ENCODE results near the gene TPPP. TPM values are rescaled to one million over a fixed set of nuclear protein-coding genes. Genes with fewer than 3 reads are reported as not detected.
A peak's percentile ranks its signal among the peaks of the same experiment; 100 is the strongest.

The TPPP gene
- total and polyA plus RNA-seq, 2 of the 13 experiments (the other 11 are each of a cell fraction or from before 2014, with no cell fraction given): 0.07 TPM; not detected in 1

DNA sequence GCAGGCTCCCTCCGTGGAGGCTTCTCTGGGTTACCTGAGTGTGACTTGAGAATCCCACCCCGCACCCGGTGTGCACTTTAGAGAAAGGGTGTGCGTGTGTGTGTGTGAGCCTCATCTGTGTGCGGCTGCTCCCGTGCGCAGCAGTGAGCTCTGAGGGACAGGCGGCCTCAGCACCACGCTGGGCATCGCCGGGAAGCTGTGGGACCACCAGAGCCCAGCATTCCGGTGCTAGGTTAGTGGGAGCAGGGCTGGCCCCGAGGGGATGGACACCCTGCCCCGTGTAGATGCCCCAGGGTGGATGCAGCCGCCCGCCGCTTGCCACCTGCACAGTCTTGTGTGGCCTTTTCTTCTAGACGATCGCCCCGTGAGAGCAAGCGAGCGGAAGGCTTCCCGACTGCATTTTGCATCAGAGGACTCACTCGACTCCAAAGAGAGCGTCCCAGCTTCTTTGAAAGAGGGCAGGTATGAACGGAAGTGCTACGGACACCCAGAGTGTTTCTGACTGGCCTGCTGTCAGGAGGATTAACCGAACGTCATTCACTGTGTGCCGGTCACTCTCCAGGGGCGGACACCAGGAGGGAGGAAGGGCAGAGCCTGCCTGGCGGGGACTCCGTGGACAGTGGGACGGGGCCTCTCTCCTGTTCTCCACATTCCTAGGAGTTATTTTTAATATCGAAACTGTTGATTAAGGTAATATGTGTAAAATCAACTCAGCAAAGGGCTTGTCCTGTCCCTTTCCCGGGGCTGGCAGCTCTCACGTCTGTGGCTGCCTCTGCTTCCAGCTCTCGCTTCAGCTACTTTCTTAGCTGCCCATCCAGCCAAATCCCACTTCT lies 68.8 kb downstream of the TPPP start:
- no peak for TF ChIP-seq ZNF790 (CRISPR knock-in tag; IDR thresholded peaks at IDR 0.05; ENCODE audit: borderline replicate concordance)
- TF ChIP-seq RARA (CRISPR knock-in tag; IDR thresholded peaks at IDR 0.05): no peak
- no peak for TF ChIP-seq ZNF317 (CRISPR knock-in tag; IDR thresholded peaks at IDR 0.05)
- TF ChIP-seq SALL1 (CRISPR knock-in tag; IDR thresholded peaks at IDR 0.05): no peak
- peak; percentile 3 for TF ChIP-seq AGO2 (optimal IDR thresholded peaks at IDR 0.05; ENCODE audit: low read depth, low read length)
- 97% methylated on average over 22 of the region's 38 CpGs for WGBS (ENCODE audit: low lambda C conversion rate)
- peaks cover 15 to 82% of the 10 kb centered on the region in 2 experiments; a peak in 4 of 5 replicates for H3K36me3 ChIP-seq (replicated peaks in 1 of 2; ENCODE audit: control insufficient read depth in 1 of 2, insufficient read depth in 2 of 2, low read length in 2 of 2)
- BruUV-seq (replicated peaks): no TSS peak
- no peak overlapping the region for H2AFZ ChIP-seq (ENCODE audit: low read length)
- in situ Hi-C loops (cut with HindIII; ENCODE audit: extremely low pct_ligation_motif_present, low pct_unique_long_range_greater_than_20kb): no loop called here
- no peak overlapping the region for H3K9ac ChIP-seq (ENCODE audit: insufficient read depth, low read depth, low read length)
- DNase-seq (ENCODE audit: low spot score): no peak
- H3K4me3 ChIP-seq (replicated peaks in 1 of 3; ENCODE audit: insufficient read depth in 1 of 3, low read depth in 2 of 3, low read length in 3 of 3): no peak overlapping the region
- no peak for FAIRE-seq
- ChIA-PET POLR2A (no interaction called here), CTCF (ENCODE audit: low intra/inter-chr PET ratio, low total read pairs) (no interaction called here)
- intact Hi-C loops (cut with micrococcal nuclease; ENCODE audit: unreplicated experiment): no loop called here
- no peaks in the 10 kb centered on the region for H3K9me3 ChIP-seq (ENCODE audit: low read length)
- H3K79me2 ChIP-seq (ENCODE audit: insufficient read depth, low read length): no peaks in the 10 kb centered on the region
- H3K27ac ChIP-seq (ENCODE audit: extremely low read length, insufficient read depth, low read length): no peak overlapping the region
- no peak for ATAC-seq
- no peak overlapping the region for H3K4me2 ChIP-seq (ENCODE audit: low read depth, low read length)
- no peaks in the 10 kb centered on the region for H4K20me1 ChIP-seq (ENCODE audit: insufficient read depth, low read length)
- H3K27me3 ChIP-seq (ENCODE audit: control insufficient read depth in 1 of 2, insufficient read depth in 2 of 2, low read length in 2 of 2): no peaks in the 10 kb centered on the region
- peaks cover 20% of the 10 kb centered on the region for H3K4me1 ChIP-seq (ENCODE audit: insufficient read depth, low read length)

DNA sequence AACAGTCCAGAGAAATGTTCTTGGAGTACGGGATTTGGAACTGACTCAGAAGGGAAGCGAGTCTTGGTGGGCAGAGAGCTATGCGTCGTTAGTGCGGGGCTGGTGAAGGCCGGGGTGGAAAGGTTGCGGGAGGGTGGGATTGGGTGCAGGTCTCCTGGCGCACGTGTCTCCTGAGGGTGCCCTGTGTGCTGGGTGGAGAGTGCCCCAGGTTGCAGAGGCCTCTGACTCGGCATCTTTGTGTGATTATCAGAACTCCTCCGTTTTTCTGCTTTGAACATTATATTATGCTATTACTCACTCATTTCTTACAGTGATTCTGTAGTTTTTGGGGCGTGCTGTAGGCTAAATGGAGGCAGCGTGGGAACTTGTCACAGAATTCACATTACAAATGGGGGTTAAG lies 69.6 kb downstream of the TPPP start:
- no peak for DNase-seq (ENCODE audit: low spot score)

More for the DNA sequence above, 69.6 kb downstream of the TPPP start:
- Histone ChIP-seq H3K9ac (ENCODE audit: insufficient read depth, low read depth, low read length) (no peak overlapping the region), H2AFZ (ENCODE audit: low read length) (no peak overlapping the region), H3K36me3 (replicated peaks in 1 of 2; ENCODE audit: control insufficient read depth in 1 of 2, insufficient read depth in 2 of 2, low read length in 2 of 2) (peaks cover 15 to 89% of the 10 kb centered on the region in 2 experiments; a peak in 4 of 5 replicates), H3K27me3 (ENCODE audit: control insufficient read depth in 1 of 2, insufficient read depth in 2 of 2, low read length in 2 of 2) (no peaks in the 10 kb centered on the region), H3K4me1 (ENCODE audit: insufficient read depth, low read length) (peaks cover 20% of the 10 kb centered on the region), H3K27ac (ENCODE audit: extremely low read length, insufficient read depth, low read length) (no peak overlapping the region), H3K9me3 (ENCODE audit: low read length) (no peaks in the 10 kb centered on the region), H3K79me2 (ENCODE audit: insufficient read depth, low read length) (no peaks in the 10 kb centered on the region), H3K4me3 (replicated peaks in 1 of 3; ENCODE audit: insufficient read depth in 1 of 3, low read depth in 2 of 3, low read length in 3 of 3) (no peak overlapping the region), H4K20me1 (ENCODE audit: insufficient read depth, low read length) (no peaks in the 10 kb centered on the region), H3K4me2 (ENCODE audit: low read depth, low read length) (no peak overlapping the region)
- in situ Hi-C loops (cut with HindIII; ENCODE audit: extremely low pct_ligation_motif_present, low pct_unique_long_range_greater_than_20kb): no loop called here
- FAIRE-seq: no peak
- no TSS peak for BruUV-seq (replicated peaks)
- no peak for TF ChIP-seq ZSCAN12 (CRISPR knock-in tag; IDR thresholded peaks at IDR 0.05)
- TF ChIP-seq, protein P1, sequence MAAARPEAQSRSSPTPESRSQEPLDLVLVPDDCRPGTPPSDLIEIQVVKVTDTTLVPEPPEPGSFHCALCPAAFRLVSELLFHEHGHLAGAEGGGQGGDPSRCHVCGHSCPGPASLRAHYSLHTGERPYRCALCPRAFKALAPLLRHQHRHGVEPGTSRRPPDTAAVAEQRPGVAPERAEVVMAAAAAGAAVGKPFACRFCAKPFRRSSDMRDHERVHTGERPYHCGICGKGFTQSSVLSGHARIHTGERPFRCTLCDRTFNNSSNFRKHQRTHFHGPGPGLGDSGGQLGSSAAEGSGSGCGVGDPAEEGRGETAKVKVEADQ (CRISPR knock-in tag; IDR thresholded peaks at IDR 0.05; ENCODE audit: borderline replicate concordance): no peak
- TF ChIP-seq ZNF510 (CRISPR knock-in tag; IDR thresholded peaks at IDR 0.05; ENCODE audit: low read depth): no peak
- intact Hi-C loops (cut with micrococcal nuclease; ENCODE audit: unreplicated experiment): no loop called here
- POLR2A ChIA-PET: no interaction called here
- WGBS (ENCODE audit: low lambda C conversion rate): 98% methylated on average over 11 of the region's 13 CpGs
- no peak for ATAC-seq
- CTCF ChIA-PET (ENCODE audit: low intra/inter-chr PET ratio, low total read pairs): no interaction called here

All from HepG2 (cell line).